WTC11 (cell line): ENCODE measurements around the gene PAIP2B. TPM values are rescaled to one million over a fixed set of nuclear protein-coding genes. Genes with fewer than 3 reads are reported as not detected.

ENCODE experiments used
- ATAC-seq: fragments of 200-7000 bp; cut with Tn5 transposase; 2 replicates; pipeline ENCODE4 v1.10.0; 2021; ENCODE audit warnings: mild to moderate bottlenecking, moderate library complexity
- CTCF ChIA-PET: fragments of 300-600 bp; sonication (Branson Sonifier 250); formaldehyde crosslinking; loops from one replicate; lab custom pipeline; 2021; ENCODE audit warnings: antibody characterized with exemption; lab: Charles Lee
- POLR2A ChIA-PET: fragments of 350-600 bp; sonication (Branson Sonifier 250); formaldehyde crosslinking; loops from one replicate; lab custom pipeline; 2021; ENCODE audit warnings: antibody characterized with exemption; lab: Charles Lee
- DNase-seq: peaks from one replicate; pipeline ENCODE4 v3.0.0; 2021; ENCODE audit warnings: low spot score
- H3K27ac Mint-ChIP-seq: 2 replicates; pipeline ENCODE4 v1.8.0; 2021; ENCODE audit warnings: mixed read lengths
- H3K27me3 Mint-ChIP-seq: 2 replicates; pipeline ENCODE4 v1.8.0; 2021; ENCODE audit warnings: low read depth, mild to moderate bottlenecking, moderate library complexity, mixed read lengths
- H3K36me3 Mint-ChIP-seq: 2 replicates; pipeline ENCODE4 v1.8.0; 2021; ENCODE audit warnings: mixed read lengths
- H3K4me1 Mint-ChIP-seq: 2 replicates; pipeline ENCODE4 v1.8.0; 2022; ENCODE audit warnings: mixed read lengths
- H3K4me3 Mint-ChIP-seq: 2 replicates; pipeline ENCODE4 v1.8.0; 2021; ENCODE audit warnings: mild to moderate bottlenecking, moderate library complexity, mixed read lengths
- H3K9me3 Mint-ChIP-seq: 2 replicates; pipeline ENCODE4 v1.8.0; 2021; ENCODE audit warnings: mixed read lengths
- CREB1 ChIP-seq: sonication (generic); formaldehyde crosslinking; IDR thresholded peaks from 2 replicates; pipeline ENCODE4 v1.8.0; 2023; ENCODE audit warnings: mild to moderate bottlenecking, missing genetic modification reagents
- CTCF ChIP-seq: fragments of 200-600 bp; IDR thresholded peaks from 2 replicates; pipeline ENCODE4 v1.8.0; 2022; ENCODE audit warnings: antibody characterized with exemption
- E2F4 ChIP-seq: sonication (generic); formaldehyde crosslinking; IDR thresholded peaks from 2 replicates; pipeline ENCODE4 v1.8.1; 2022; ENCODE audit warnings: low read depth, mild to moderate bottlenecking, moderate library complexity, missing genetic modification reagents, borderline replicate concordance
- ELF4 ChIP-seq: sonication (generic); formaldehyde crosslinking; IDR thresholded peaks from 2 replicates; pipeline ENCODE4 v1.8.1; 2022; ENCODE audit warnings: low read depth, mild to moderate bottlenecking, moderate library complexity, missing genetic modification reagents
- EMX1 ChIP-seq: fragments of 250-450 bp; sonication (Bioruptor Pico); IDR thresholded peaks from 2 replicates; pipeline ENCODE4 v1.8.0; 2021; ENCODE audit warnings: mild to moderate bottlenecking
- ERG ChIP-seq: fragments of 250-450 bp; sonication (Bioruptor Pico); IDR thresholded peaks from 2 replicates; pipeline ENCODE4 v1.8.0; 2021; ENCODE audit warnings: mild to moderate bottlenecking
- ETV6 ChIP-seq: sonication (generic); formaldehyde crosslinking; IDR thresholded peaks from 2 replicates; pipeline ENCODE4 v1.8.1; 2022; ENCODE audit warnings: mild to moderate bottlenecking, missing genetic modification reagents
- FOXJ3 ChIP-seq: sonication (generic); formaldehyde crosslinking; IDR thresholded peaks from 2 replicates; pipeline ENCODE4 v1.9.0; 2021; ENCODE audit warnings: missing genetic modification reagents, mild to moderate bottlenecking, borderline replicate concordance
- FOXK1 ChIP-seq: sonication (generic); formaldehyde crosslinking; IDR thresholded peaks from 2 replicates; pipeline ENCODE4 v1.8.0; 2022; ENCODE audit warnings: mild to moderate bottlenecking, moderate library complexity, missing genetic modification reagents
- GRHL2 ChIP-seq: fragments of 250-450 bp; sonication (Bioruptor Pico); IDR thresholded peaks from 2 replicates; pipeline ENCODE4 v1.8.0; 2022; ENCODE audit warnings: mild to moderate bottlenecking, moderate library complexity; ENCODE audit not compliant: insufficient replicate concordance, severe bottlenecking
- GTF2I ChIP-seq: fragments of 250-450 bp; sonication (Bioruptor Pico); conservative IDR thresholded peaks from 2 replicates; pipeline ENCODE4 v1.4.0; 2021; ENCODE audit warnings: mild to moderate bottlenecking
- IRF1 ChIP-seq: sonication (generic); formaldehyde crosslinking; IDR thresholded peaks from 2 replicates; pipeline ENCODE4 v1.8.0; 2023; ENCODE audit warnings: missing genetic modification reagents
- JAZF1 ChIP-seq: fragments of 250-450 bp; sonication (Bioruptor Pico); IDR thresholded peaks from 2 replicates; pipeline ENCODE4 v1.9.0; 2021; ENCODE audit warnings: moderate library complexity, mild to moderate bottlenecking, inconsistent platforms
- MLX ChIP-seq: sonication (generic); formaldehyde crosslinking; IDR thresholded peaks from 2 replicates; pipeline ENCODE4 v1.8.1; 2023; ENCODE audit warnings: mild to moderate bottlenecking, missing genetic modification reagents, moderate library complexity
- MYBL2 ChIP-seq: sonication (generic); formaldehyde crosslinking; IDR thresholded peaks from 2 replicates; pipeline ENCODE4 v1.8.1; 2023; ENCODE audit warnings: mild to moderate bottlenecking, moderate library complexity, missing genetic modification reagents
- NR2C2 ChIP-seq: sonication (generic); formaldehyde crosslinking; IDR thresholded peaks from 2 replicates; pipeline ENCODE4 v1.8.0; 2022; ENCODE audit warnings: mild to moderate bottlenecking, missing genetic modification reagents
- NR3C1 ChIP-seq: sonication (generic); formaldehyde crosslinking; conservative IDR thresholded peaks from 2 replicates; pipeline ENCODE4 v1.8.1; 2023; ENCODE audit warnings: low read depth, mild to moderate bottlenecking, missing genetic modification reagents
- SMAD4 ChIP-seq: sonication (generic); formaldehyde crosslinking; IDR thresholded peaks from 2 replicates; pipeline ENCODE4 v1.8.0; 2022; ENCODE audit warnings: mild to moderate bottlenecking, missing genetic modification reagents
- ZBTB43 ChIP-seq: sonication (generic); formaldehyde crosslinking; IDR thresholded peaks from 2 replicates; pipeline ENCODE4 v1.8.1; 2023; ENCODE audit warnings: mild to moderate bottlenecking, missing genetic modification reagents
- ZNF263 ChIP-seq: sonication (generic); formaldehyde crosslinking; IDR thresholded peaks from 2 replicates; pipeline ENCODE4 v1.8.1; 2022; ENCODE audit warnings: low read depth, mild to moderate bottlenecking, moderate library complexity, missing genetic modification reagents
- ZNF396 ChIP-seq: fragments of 250-450 bp; sonication (Bioruptor Pico); IDR thresholded peaks from 2 replicates; pipeline ENCODE4 v1.8.0; 2021; ENCODE audit warnings: mild to moderate bottlenecking, moderate library complexity, borderline replicate concordance
- ZNF512 ChIP-seq: sonication (generic); formaldehyde crosslinking; IDR thresholded peaks from 2 replicates; pipeline ENCODE4 v1.8.1; 2022; ENCODE audit warnings: missing genetic modification reagents, borderline replicate concordance
- ZNF671 ChIP-seq: fragments of 250-450 bp; sonication (Bioruptor Pico); IDR thresholded peaks from 2 replicates; pipeline ENCODE4 v1.8.0; 2021; ENCODE audit warnings: mild to moderate bottlenecking
- total RNA-seq: library from RNA; stranded (reverse); gene quantifications from 3 replicates; pipeline ENCODE4 v1.2.3, GENCODE V29; 2021

The PAIP2B gene
- total RNA-seq, 1 experiment from 2014 or later, result 19.3 TPM

- H3K9me3 Mint-ChIP-seq, result peaks cover 20% of the 10 kb centered on the region
- no peak overlapping the region for H3K27ac Mint-ChIP-seq
- no peak overlapping the region for H3K4me3 Mint-ChIP-seq
- peaks cover 4% of the 10 kb centered on the region for H3K36me3 Mint-ChIP-seq
- CTCF ChIA-PET, result no interaction called here
- no peak for ATAC-seq
- H3K27me3 Mint-ChIP-seq, result peaks cover 9% of the 10 kb centered on the region
- POLR2A ChIA-PET, result no interaction called here
- DNase-seq, result no peak
- H3K4me1 Mint-ChIP-seq, result no peaks in the 10 kb centered on the region
- TF ChIP-seq ZNF512, result no peak
- no peak for TF ChIP-seq FOXJ3
- TF ChIP-seq E2F4, result no peak
- TF ChIP-seq ETV6 (CRISPR knock-in tag), result no peak
- TF ChIP-seq ELF4 (CRISPR knock-in tag), result no peak
- no peak for TF ChIP-seq MYBL2 (CRISPR knock-in tag)
- TF ChIP-seq CTCF, result no peak
- no peak for TF ChIP-seq IRF1 (CRISPR knock-in tag)
- no peak for TF ChIP-seq MLX (CRISPR knock-in tag)
- TF ChIP-seq JAZF1, result no peak
- no peak for TF ChIP-seq ZNF671
- TF ChIP-seq GTF2I (CRISPR knock-in tag), result no peak
- no peak for TF ChIP-seq NR2C2
Measured at GRCh38 chr2:71254776-71255175, 27.9 kb upstream of the PAIP2B start.

- DNase-seq (no peak), ATAC-seq (no peak)
- Mint-ChIP-seq H3K36me3 (peaks cover 4% of the 10 kb centered on the region), H3K27me3 (peaks cover 11% of the 10 kb centered on the region), H3K4me1 (no peaks in the 10 kb centered on the region), H3K4me3 (no peak overlapping the region), H3K9me3 (peaks cover 21% of the 10 kb centered on the region), H3K27ac (no peak overlapping the region)
- ChIA-PET POLR2A (no interaction called here), CTCF (no interaction called here)
- TF ChIP-seq FOXK1 (CRISPR knock-in tag), result no peak
- TF ChIP-seq SMAD4, result no peak
- no peak for TF ChIP-seq NR3C1 (CRISPR knock-in tag)
- TF ChIP-seq ERG (CRISPR knock-in tag), result no peak
- no peak for TF ChIP-seq ETV6 (CRISPR knock-in tag)
- no peak for TF ChIP-seq CREB1 (CRISPR knock-in tag)
- TF ChIP-seq GRHL2, result no peak
- TF ChIP-seq NR2C2, result no peak
- TF ChIP-seq ZBTB43, result no peak
- no peak for TF ChIP-seq ZNF396 (CRISPR knock-in tag)
- no peak for TF ChIP-seq EMX1
- TF ChIP-seq ZNF263 (CRISPR knock-in tag), result no peak
Measured at GRCh38 chr2:71254078-71254477, 27.2 kb upstream of the PAIP2B start.
